Heart left ventricle (tissue), 13 donors: ENCODE results near the gene CCDC87.

Experiments used
- CTCF ChIP-seq, 12 donors: fragments of 200-600 bp; sonication (generic) in 4 of 12; IDR thresholded peaks; one replicate each; pipeline versions ENCODE4 v1.5.0 to v1.8.0; 2018 to 2022; ENCODE audit warnings: antibody characterized with exemption in 12 of 12, mild to moderate bottlenecking in 5 of 12
- POLR2A ChIP-seq, 2 donors: fragments of 450-650 bp; IDR thresholded peaks; one replicate each; pipeline ENCODE4 v1.6.1; 2017; ENCODE audit warnings: antibody characterized with exemption in 2 of 2, mild to moderate bottlenecking in 2 of 2, moderate library complexity in 2 of 2
- donor health status: ischemic (EF 13 %, LVEDD 7.1; RV severe dilation, severe dysfunction).
- donor health status: DM: no; HTN: yes; CAD: no.
- donor health status: DM: no; HTN: no; CAD: no.
- donor health status: ischemic (EF 25% LVEDD 6.9; RV normal size, moderate dysfunction).
- donor health status: ischemic (EF 25% LVEDD 5.7; RV mildly dilated, moderate dysfunction).
- donor health status: ischemic (EF 35%, LVEDD 5.7; RV mildly dilated, moderate dysfunction).
- donor health status: nonischemic (EF 11% LVEDD 7.7; RV severe dilation, severe dysfunction).
- donor health status: DM: yes; HTN: yes; CAD: no.
- donor health status: PGD.
- donor health status: ischemic (EF 29% LVEDD 5.4; RV normal size, mild dysfunction).
- donor health status: nonischemic (EF 23%, LVEDD 6.1; RV moderate dilation, normal function).

- TF ChIP-seq CTCF (IDR thresholded peaks at IDR 0.05), result no peak
- TF ChIP-seq POLR2A (IDR thresholded peaks at IDR 0.05), result no peak
Measured at GRCh38 chr11:66628061-66628603, 35.3 kb upstream of the CCDC87 start.
